ENCODE data around the gene FN1.
A peak's percentile ranks its signal among the peaks of the same experiment; 100 is the strongest.

FN1 gene

DNA sequence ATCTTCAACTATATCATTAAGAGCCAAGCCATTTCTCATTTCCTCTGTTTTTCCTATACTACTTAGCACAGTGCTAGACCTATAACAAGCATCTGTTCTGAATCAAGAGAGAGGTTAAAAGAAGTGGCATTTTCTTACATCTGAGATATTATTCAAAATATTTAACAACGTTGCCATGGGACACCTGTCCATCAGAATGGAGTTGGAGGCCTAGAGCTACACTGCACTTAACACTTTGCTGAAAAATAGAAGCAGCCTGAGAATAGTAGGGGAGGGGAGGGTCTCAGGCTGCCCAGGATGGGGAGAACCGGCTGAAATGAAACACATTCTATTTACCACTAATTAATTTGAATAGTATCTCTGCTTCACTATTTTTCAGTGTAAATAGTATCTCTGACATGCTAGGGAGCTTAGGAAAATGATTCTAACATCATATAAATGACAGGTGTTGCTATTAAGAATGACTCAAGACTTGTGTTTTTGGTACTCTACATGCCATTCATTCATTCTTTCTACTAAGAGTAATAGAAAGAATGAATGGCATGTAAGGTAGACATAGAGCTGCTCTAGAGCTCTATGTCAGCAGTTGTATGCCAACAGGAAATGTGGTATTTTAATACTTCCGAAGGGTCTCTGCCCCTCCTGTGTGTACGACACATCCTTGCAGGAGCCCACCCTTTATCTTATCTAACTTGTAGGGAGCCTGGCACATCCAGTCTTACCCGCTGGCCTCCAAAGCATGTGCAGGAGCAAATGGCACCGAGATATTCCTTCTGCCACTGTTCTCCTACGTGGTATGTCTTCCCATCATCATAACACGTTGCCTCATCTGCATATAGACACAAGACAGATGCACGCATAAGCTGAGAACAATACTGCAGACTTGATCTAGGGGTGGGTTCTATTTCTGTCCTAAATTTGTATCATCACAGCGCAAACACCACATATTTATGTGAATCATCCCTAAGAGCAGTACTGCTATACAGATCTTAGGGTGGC, 71.4 kb downstream of the FN1 start:
- no peak for DNase-seq (ENCODE audit: low spot score)

- DNase-seq (ENCODE audit: low spot score): no peak
Observed at GRCh38 chr2:215363461-215364156, 72.3 kb downstream of the FN1 start.

GRCh38 chr2:215363039-215363438, 72.8 kb downstream of the FN1 start:
- no peak for DNase-seq (ENCODE audit: low spot score)

DNA sequence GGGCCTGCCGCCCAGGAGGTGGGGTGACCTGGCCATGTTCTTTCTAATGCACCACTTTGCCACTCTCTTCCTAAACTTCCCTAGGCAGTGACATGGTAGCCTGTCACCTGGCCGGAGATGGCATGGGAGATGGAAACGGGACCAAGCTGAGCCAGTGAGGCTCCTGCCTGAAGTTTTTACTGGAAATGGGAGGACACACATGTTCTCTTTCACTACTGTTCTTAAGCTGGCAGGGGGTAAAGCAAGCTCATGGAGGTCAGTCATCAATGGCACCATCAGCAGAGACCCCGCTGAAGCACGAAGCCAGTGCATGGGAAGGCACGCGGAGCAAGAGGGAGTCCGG, 73.3 kb downstream of the FN1 start:
- DNase-seq (ENCODE audit: low spot score): no peak

DNA sequence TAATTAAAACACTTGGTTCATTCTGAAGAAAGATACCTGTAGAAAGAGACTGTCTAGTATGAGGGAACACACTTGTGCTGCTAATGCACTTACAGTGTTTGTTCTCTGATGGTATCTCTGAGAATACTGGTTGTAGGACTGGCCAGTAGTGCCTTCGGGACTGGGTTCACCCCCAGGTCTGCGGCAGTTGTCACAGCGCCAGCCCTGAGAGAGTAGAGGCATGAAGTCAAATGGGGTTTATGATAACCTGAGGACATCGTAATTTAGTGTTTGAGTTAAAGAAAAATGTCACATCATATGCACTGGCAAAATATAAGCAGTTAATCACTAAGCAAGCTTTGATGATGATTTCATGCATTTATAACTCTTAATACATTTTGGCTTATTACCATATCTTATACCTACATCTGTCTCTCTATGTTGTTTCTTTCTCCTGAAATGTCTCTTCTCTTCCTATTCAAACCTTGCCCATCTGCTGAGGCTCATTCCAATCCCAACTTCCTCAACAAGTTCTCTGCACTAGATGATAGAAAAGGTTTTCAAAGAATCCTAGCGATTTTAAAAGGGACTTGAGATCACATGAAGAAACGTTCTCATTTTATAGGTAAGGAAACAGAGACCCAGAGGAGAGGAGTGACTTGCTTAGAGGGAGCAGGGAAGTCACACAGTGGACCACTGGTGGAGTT, 73.8 kb downstream of the FN1 start:
- no peak for DNase-seq (ENCODE audit: low spot score)

DNA sequence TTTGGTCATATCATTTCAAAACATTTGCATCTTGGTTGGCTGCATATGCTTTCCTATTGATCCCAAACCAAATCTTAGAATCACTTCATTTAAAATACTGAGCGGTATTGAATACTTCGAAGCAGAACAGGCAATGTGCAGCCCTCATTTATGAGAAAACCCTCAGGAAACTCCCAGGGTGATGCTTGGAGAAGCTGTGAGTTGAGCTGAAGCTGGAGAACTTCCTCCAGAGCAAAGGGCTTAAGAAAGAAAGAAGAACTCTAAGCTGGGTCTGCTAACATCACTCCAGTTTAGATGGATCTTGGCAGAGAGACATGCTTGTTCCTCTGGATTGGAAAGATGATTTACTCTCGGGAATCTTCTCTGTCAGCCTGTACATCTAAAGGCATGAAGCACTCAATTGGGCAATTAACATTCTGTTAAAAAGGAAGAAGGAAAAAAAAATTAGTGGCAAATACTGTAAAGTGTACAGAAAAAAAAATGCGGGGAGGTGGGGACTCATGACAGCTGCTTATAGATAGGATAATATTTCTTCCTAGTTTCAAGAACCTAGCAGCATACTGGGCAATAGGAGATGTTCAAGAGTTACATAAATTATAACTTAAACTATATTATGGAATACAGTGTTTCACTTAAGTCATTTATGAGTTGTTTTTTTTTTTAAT, 74.5 kb downstream of the FN1 start:
- no peak for DNase-seq (ENCODE audit: low spot score)

DNA sequence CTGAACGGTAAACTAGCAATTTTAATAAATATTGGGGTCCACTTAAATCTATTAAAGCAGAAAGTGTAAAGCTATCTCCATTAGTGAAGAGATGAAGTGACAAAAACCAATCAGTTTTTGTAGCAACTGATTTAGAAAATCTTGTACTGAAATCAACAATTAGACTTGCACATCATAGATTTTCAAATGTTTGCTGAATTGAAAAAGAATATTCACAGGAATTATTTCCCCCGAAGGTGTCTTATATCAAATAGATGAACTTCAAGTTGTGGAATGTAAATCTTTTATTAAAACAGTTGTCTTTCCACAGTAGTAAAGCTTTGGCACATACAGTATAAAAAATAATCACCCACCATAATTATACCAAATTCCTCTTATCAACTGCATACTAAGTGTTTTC, 75.3 kb downstream of the FN1 start:
- no peak for DNase-seq (ENCODE audit: low spot score)

DNA sequence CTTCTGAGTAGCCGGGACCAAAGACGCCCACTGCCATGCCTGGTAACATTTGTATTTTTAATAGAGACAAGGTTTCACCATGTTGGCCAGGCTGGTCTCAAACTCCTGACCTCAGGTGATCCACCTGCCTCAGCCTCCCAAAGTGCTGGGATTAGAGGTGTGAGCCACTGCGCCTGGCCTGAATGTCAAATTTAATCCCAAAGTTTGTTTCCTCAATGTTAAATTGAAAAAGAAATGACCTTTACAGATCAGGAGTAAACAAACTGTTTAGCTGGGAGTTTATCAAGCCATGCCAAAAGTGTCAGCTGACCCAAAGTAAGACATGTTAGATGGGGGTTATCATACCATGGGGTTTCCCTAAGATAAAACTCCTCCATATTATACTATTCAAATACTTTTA, 75.8 kb downstream of the FN1 start:
- DNase-seq (ENCODE audit: low spot score): peak; percentile 7

DNA sequence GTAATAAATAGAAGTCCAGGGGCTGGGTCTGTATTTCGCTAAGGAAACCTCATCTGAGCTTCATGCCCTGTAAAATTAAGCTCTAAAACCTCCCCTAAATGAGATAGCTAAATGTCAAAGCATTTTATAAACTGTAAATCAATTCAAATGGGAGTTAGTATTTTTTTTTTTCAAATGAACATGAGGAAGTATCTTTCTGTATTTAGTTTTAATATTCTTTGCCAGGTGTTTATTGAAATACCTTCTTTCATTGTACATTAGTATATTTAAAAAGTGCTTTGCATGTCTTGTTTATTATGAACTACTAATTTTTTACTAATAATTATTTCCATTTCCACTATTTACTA, 76.3 kb downstream of the FN1 start:
- DNase-seq (ENCODE audit: low spot score): no peak

GRCh38 chr2:215358891-215359575, 76.8 kb downstream of the FN1 start:
- DNase-seq (ENCODE audit: low spot score): no peak

- no peak for DNase-seq (ENCODE audit: low spot score)
Observed at GRCh38 chr2:215358312-215358845, 77.5 kb downstream of the FN1 start.

DNA sequence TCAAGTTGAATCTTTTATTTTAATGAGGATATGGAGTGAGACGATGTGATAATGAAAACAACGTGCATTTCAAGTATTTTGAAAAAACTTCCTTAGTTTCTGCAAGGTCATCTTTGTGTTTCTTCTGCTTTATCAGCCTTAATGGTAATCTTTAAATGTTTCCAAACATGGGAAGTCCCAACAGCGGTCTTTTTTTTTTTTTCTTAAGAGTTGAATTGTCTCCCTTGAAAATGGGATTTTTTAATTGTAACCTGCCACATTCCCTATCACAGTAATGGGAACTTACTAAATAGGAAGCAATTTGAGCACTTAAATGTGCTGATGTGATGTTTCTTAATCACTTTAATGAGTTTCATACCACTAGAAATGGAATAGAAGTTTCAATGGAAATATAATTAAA, 78.2 kb downstream of the FN1 start:
- DNase-seq (ENCODE audit: low spot score): no peak

DNA sequence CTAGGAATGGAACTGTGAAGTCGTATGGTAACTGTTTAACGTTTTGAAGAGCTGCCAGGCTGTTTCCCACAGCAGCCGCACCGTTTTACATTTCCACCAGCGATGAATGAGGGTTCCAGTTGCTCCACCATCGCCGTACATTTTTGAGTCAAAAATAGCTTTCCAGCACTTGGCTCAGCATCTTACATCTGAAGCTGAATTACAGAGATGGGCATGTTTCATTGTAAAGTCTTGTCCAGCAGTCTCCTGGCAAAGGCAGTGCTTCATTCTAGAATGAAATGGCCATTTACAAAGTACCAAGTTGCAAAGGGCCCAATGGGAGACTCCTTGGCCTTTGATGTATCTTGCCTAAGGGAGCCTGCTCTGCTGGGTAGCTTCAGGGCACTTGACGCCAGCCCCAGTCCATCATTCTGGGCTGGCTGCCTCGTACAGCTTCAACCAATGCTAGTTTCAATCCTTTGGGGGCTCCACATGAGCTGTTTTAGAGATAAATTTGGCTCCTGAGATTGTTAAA, 78.9 kb downstream of the FN1 start:
- DNase-seq (ENCODE audit: low spot score): no peak

- no peak for DNase-seq (ENCODE audit: low spot score)
Observed at GRCh38 chr2:215356334-215356947, 79.4 kb downstream of the FN1 start.

DNA sequence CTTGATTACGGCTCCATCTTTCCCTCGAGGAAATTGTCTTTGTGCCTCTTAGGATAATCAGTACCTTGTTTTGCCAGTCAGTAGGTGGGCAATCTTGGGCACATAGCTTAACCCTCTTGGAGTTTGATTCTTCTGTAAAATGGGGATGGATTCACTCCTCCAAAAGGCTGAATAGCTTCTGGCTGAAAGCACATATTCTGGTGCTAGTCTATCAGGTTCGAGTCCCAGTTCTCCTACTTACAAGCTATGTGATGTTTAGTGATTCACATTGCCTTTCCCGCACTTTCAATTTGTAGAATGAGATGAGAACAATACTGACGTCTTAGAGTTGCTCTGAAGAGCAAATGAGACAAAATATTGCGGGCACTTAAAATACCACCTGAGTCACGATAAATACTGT, 80.1 kb downstream of the FN1 start:
- DNase-seq (ENCODE audit: low spot score): no peak

DNA sequence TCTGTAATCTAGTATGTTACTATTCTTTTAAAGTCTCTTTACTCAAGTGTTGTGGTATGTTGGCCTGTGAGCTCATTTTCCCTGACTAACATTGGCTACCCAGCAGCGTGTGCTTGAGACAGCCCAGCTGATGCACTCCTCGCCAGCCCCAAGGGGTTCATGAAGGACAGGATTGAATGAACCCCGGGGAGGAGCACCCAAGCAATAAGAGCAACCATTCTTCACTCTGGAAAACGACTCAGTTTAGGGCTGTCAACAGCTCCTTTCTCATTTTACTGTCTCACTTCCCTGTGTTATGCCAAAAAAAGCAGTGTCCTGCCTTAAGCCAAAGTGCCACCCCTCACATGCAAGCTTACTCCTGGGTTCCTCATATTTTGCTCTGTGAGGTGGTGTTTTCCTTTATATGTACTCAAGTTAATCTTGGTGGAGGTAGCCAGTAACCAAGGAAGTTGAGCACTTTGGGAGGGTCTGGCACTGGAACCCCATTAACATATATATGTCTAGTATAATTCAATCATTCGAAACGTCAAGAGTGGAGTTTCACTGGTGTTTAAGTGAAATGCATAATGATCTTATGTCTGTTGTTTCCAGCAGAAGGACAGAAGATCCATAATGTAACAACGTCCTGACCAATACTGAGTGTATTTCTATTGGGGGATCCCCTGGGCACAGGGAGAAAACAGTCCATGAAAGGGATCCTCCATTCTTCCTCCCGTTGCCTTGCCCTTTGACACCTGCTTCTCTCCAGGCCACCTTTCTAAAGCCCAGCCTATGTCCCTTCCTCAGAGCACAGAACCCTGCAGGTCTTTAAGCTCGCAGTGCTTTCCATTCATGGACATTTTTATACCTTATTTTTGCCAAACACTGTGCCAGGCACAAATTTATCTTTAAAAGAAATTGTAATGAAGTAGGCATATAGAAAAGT, 80.8 kb downstream of the FN1 start:
- DNase-seq (ENCODE audit: low spot score): no peak

DNA sequence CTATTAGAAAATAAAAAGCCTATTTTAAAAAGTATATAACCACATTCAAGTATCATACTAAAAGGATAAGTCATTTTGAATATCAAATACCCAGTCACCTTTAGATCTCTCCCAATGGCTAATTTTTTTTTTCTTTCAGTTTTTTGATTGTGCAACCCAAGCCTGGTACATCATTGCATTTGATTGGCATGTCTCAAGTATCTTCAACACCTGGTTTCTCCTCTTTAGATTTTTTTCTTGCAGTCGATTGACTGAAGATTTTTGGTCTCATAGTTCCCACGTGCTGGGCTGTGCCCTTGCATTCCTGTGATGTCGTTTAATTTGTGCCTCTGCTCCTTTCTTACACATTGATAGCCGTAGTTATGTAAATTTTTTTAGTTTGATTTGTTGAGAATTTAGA, 83.3 kb downstream of the FN1 start:
- no peak for DNase-seq (ENCODE audit: low spot score)

GRCh38 chr2:215347878-215348277, 88.0 kb downstream of the FN1 start:
- DNase-seq (ENCODE audit: low spot score): no peak

- DNase-seq (ENCODE audit: low spot score): no peak
Observed at GRCh38 chr2:215338883-215339679, 96.8 kb downstream of the FN1 start.

Measured in hematopoietic multipotent progenitor cell treated with erythropoietin and hydrocortisone succinate and interleukin-3 and kit ligand, for 15 days (in vitro differentiated cells).